CD4-positive, alpha-beta T cell (primary cell): ENCODE data around the gene CCNO. TPM values are rescaled to one million over a fixed set of nuclear protein-coding genes. Genes with fewer than 3 reads are reported as not detected.

Source experiments
- ATAC-seq: fragments of 200-7000 bp; cut with Tn5 transposase; one replicate; pipeline ENCODE4 v1.10.0; 2022; ENCODE audit warnings: mild to moderate bottlenecking; ENCODE audit not compliant: poor library complexity
- CTCF ChIA-PET: fragments of 350-600 bp; sonication (Branson Sonifier 250); formaldehyde crosslinking; loops from one replicate; lab custom pipeline; 2021; ENCODE audit warnings: antibody characterized with exemption, inconsistent platforms; lab: Charles Lee
- POLR2A ChIA-PET: fragments of 350-600 bp; sonication (Branson Sonifier 250); formaldehyde crosslinking; loops from one replicate; lab custom pipeline; 2021; ENCODE audit warnings: antibody characterized with exemption, inconsistent platforms; lab: Charles Lee
- DNase-seq, 14 experiments: peaks; one replicate each; pipeline ENCODE4 v3.0.0-alpha.2; 2013 to 2020; ENCODE audit warnings: mixed read lengths in 2 of 14
- H3K27ac ChIP-seq, 2 donors: one replicate each; pipeline versions ENCODE4 v1.5.1 to v1.7.0; 2013; ENCODE audit warnings: low read length in 2 of 2, low read depth in 1 of 2, mild to moderate bottlenecking in 1 of 2
- H3K27me3 ChIP-seq, 2 experiments: 1 replicate in 1 of 2; 2 replicates in 1 of 2; pipeline versions ENCODE4 v1.6.1 to v1.7.0; 2013; ENCODE audit warnings: low read length in 2 of 2, control low read depth in 1 of 2, mild to moderate bottlenecking in 1 of 2, moderate library complexity in 1 of 2; ENCODE audit not compliant: insufficient read depth in 2 of 2, control insufficient read depth in 1 of 2
- H3K36me3 ChIP-seq: one replicate; pipeline ENCODE4 v1.6.1; 2013; ENCODE audit warnings: low read length, control low read depth; ENCODE audit not compliant: insufficient read depth
- H3K4me1 ChIP-seq: one replicate; pipeline ENCODE4 v1.6.1; 2013; ENCODE audit warnings: low read length, control low read depth; ENCODE audit not compliant: insufficient read depth
- H3K4me3 ChIP-seq: one replicate; pipeline ENCODE4 v1.5.1; 2013; ENCODE audit warnings: mild to moderate bottlenecking, low read length, moderate library complexity
- H3K9me3 ChIP-seq, 2 experiments: 1 replicate in 1 of 2; 2 replicates in 1 of 2; pipeline versions ENCODE4 v1.6.1 to v1.7.0; 2013; ENCODE audit warnings: low read length in 2 of 2, mild to moderate bottlenecking in 2 of 2, control low read depth in 1 of 2, moderate library complexity in 1 of 2; ENCODE audit not compliant: control insufficient read depth in 1 of 2, insufficient read depth in 1 of 2
- H3K27ac Mint-ChIP-seq: one replicate; pipeline ENCODE4 v1.8.0; 2020; ENCODE audit warnings: mixed read lengths
- H3K27me3 Mint-ChIP-seq: one replicate; pipeline ENCODE4 v1.8.0; 2021; ENCODE audit warnings: mixed read lengths
- H3K36me3 Mint-ChIP-seq: one replicate; pipeline ENCODE4 v1.8.0; 2021; ENCODE audit warnings: low read depth, mixed read lengths
- H3K4me1 Mint-ChIP-seq: one replicate; pipeline ENCODE4 v1.8.0; 2021; ENCODE audit warnings: low read depth, mixed read lengths
- H3K4me3 Mint-ChIP-seq: one replicate; pipeline ENCODE4 v1.8.0; 2020; ENCODE audit warnings: mild to moderate bottlenecking, mixed read lengths
- H3K9me3 Mint-ChIP-seq: one replicate; pipeline ENCODE4 v1.8.0; 2020; ENCODE audit warnings: mixed read lengths
- intact Hi-C, 2 experiments: fragments of 100-400 bp; cut with DNase I in 1 of 2; cut with micrococcal nuclease in 1 of 2; formaldehyde crosslinking; loops; one replicate each; pipeline versions ENCODE4 v1.15.1 to v1.9.0; 2023 to 2025; cut with DNase I, micrococcal nuclease
- polyA plus RNA-seq, 2 donors: library from polyadenylated mRNA; unstranded; fragments of 120-200 nt; gene quantifications; one replicate each; pipeline ENCODE4 v1.2.1, GENCODE V29; 2013
- total RNA-seq, 174 experiments: library from RNA in 2 of 174; stranded (reverse) in 2 of 174; gene quantifications; one replicate each; pipeline ENCODE4 v1.2.3 and lab custom pipeline; 2021 to 2026
- TF ChIP-seq, protein P1 (sequence below): fragments of 200-600 bp; IDR thresholded peaks from one replicate; pipeline ENCODE4 v1.8.0; 2022; ENCODE audit warnings: antibody characterized with exemption, mild to moderate bottlenecking

The CCNO gene, protein sequence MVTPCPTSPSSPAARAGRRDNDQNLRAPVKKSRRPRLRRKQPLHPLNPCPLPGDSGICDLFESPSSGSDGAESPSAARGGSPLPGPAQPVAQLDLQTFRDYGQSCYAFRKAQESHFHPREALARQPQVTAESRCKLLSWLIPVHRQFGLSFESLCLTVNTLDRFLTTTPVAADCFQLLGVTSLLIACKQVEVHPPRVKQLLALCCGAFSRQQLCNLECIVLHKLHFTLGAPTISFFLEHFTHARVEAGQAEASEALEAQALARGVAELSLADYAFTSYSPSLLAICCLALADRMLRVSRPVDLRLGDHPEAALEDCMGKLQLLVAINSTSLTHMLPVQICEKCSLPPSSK
- total RNA-seq: not detected
- not detected for polyA plus RNA-seq (2013, experiment 1 of 2)
- polyA plus RNA-seq (2013, experiment 2 of 2): not detected
- total RNA-seq (lab: John Stamatoyannopoulos, UW): 0 to 0.22 (median 0) reads per million in 172 experiments

DNA sequence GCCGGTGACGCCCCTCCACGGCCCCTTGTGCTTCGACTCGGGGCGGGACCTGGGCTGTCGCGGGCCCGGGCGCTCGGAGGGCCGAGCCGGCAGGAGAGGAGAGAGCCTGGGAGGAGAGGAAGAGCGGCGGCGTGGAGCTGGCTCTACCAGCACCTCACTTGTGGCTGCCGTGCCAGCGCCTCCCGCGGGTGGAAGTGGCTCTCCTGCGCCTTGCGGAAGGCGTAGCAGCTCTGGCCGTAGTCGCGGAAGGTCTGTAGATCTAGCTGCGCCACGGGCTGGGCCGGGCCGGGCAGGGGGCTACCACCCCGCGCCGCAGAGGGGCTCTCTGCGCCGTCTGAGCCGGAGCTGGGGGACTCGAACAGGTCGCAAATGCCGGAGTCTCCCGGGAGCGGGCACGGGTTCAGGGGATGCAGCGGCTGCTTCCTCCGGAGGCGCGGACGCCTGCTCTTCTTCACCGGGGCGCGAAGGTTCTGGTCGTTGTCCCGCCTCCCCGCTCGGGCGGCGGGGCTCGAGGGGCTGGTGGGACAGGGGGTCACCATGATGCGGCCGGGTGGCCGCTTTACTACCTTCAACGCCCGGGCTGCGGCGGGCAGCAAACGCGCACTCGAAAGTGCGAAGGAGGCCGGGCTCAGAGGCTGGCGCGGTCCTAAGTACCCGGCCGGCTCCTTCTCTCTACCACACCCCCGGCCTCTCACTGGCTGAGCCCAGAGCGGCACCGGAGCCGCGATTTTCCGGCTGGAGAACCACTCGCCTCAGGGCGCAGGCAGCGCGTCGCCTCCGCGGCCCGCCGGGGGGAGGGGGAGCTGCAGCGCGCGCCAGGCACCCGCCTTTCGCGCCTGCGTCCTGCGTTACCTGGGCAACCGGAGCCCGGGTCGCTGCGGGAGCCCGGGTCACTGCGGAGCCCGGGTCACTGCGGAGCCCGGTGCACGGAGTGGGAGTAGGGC is at the start of gene CCNO:
CCNO (minus strand) TSS at position 624 of the 944 bp plus-strand sequence; CDS start at position 539, 85 bp downstream.
- Histone ChIP-seq H3K4me3 (peak within 1 kb of the TSS; percentile 60), H3K9me3 (peaks cover 0 to 23% of the 10 kb centered on the region in 2 experiments), H3K27me3 (peaks cover 67 to 72% of the 10 kb centered on the region in 2 experiments), H3K36me3 (no peaks in the 10 kb centered on the region), H3K27ac (no peak within 1 kb of the TSS), H3K4me1 (peaks cover 37% of the 10 kb centered on the region)
- no peaks in the 10 kb centered on the region for H3K36me3 Mint-ChIP-seq
- no peaks in the 10 kb centered on the region for H3K9me3 Mint-ChIP-seq
- peaks cover 86% of the 10 kb centered on the region for H3K27me3 Mint-ChIP-seq
- ChIA-PET POLR2A (interaction anchor here (0.7 to 2.7 kb wide), 4 partner anchors 9 to 244 kb away, joined by 3 to 19 read pairs (median 4); no protein-coding TSS in a partner anchor), CTCF (interaction anchor here (1.0 to 2.0 kb wide), 5 partner anchors 27 to 74 kb away, joined by 3 to 7 read pairs (median 4); partner anchors contain the start of gene GPX8)
- ATAC-seq: peak; percentile 73
- peak within 1 kb of the TSS; percentile 86 for H3K4me3 Mint-ChIP-seq
- intact Hi-C loops: loop anchor here (5.0 kb wide), 2 partner anchors 56 to 61 kb away; partner anchors contain the start of gene CDC20B (in 1 of the 2)
- peaks cover 33% of the 10 kb centered on the region for H3K4me1 Mint-ChIP-seq
- peak in 12 of 14 experiments; percentile 16 to 76 (median 49) for DNase-seq
- no peak within 1 kb of the TSS for H3K27ac Mint-ChIP-seq
- TF ChIP-seq, protein P1, sequence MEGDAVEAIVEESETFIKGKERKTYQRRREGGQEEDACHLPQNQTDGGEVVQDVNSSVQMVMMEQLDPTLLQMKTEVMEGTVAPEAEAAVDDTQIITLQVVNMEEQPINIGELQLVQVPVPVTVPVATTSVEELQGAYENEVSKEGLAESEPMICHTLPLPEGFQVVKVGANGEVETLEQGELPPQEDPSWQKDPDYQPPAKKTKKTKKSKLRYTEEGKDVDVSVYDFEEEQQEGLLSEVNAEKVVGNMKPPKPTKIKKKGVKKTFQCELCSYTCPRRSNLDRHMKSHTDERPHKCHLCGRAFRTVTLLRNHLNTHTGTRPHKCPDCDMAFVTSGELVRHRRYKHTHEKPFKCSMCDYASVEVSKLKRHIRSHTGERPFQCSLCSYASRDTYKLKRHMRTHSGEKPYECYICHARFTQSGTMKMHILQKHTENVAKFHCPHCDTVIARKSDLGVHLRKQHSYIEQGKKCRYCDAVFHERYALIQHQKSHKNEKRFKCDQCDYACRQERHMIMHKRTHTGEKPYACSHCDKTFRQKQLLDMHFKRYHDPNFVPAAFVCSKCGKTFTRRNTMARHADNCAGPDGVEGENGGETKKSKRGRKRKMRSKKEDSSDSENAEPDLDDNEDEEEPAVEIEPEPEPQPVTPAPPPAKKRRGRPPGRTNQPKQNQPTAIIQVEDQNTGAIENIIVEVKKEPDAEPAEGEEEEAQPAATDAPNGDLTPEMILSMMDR: no peak

DNA sequence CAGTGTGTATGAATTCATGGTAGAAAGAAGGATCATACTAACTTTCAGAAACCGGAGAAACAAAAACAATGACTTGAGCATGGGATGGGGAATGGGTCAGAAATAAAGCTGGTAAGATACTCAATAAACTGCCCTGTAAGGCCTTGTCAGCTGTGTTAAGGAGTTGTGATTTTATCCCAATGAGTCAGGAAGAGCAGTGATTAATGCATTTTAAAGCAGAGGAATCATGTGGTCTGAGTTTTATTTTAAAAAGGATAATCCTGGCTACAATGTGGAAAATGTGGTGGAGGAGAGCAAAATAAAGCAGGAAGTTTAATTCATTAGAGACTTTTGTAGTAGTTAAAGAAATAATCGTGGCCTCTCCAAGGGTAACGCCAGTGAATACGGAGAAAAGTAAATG is 45.4 kb upstream of the CCNO start:
- Mint-ChIP-seq H3K9me3 (no peaks in the 10 kb centered on the region), H3K27ac (no peak overlapping the region), H3K4me1 (no peaks in the 10 kb centered on the region), H3K36me3 (peaks cover 90% of the 10 kb centered on the region), H3K27me3 (no peaks in the 10 kb centered on the region), H3K4me3 (no peak overlapping the region)
- CTCF ChIA-PET: interaction anchor here (0.7 kb wide), 1 partner anchor 52 kb away, joined by 3 read pairs; the partner anchor contains the start of gene MCIDAS
- TF ChIP-seq, protein P1: no peak
- no peaks in the 10 kb centered on the region for H3K27me3 ChIP-seq
- H3K36me3 ChIP-seq: peaks cover 85% of the 10 kb centered on the region
- no peak overlapping the region for H3K4me3 ChIP-seq
- ATAC-seq (no peak), DNase-seq (no peak)
- no peaks in the 10 kb centered on the region for H3K4me1 ChIP-seq
- H3K9me3 ChIP-seq: no peaks in the 10 kb centered on the region
- no peak overlapping the region for H3K27ac ChIP-seq
- intact Hi-C loops: no loop called here
- POLR2A ChIA-PET: no interaction called here

DNA sequence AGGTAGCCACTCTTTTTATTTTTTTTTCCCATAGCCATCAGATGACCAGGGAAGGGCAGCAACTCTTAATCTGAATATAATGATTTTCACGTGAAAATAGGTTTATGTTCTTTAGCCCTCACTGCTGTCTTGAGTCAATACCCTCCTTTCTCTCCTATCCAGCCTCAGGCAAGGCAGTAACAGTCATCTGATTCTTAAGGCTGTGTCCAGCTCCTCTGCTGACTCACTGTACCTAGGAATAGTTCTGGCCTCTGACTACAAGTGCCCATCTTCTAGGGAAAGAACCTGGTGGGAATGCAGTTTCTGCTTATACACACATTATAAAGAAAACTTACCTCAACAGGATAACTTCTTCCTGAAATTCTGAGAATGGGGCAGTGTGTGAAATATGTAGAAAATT is 43.4 kb upstream of the CCNO start:
- Mint-ChIP-seq H3K36me3 (peaks cover 95% of the 10 kb centered on the region), H3K9me3 (no peaks in the 10 kb centered on the region), H3K4me3 (no peak overlapping the region), H3K27ac (no peak overlapping the region), H3K27me3 (no peaks in the 10 kb centered on the region), H3K4me1 (no peaks in the 10 kb centered on the region)
- Histone ChIP-seq H3K4me1 (no peaks in the 10 kb centered on the region), H3K9me3 (no peaks in the 10 kb centered on the region), H3K4me3 (no peak overlapping the region), H3K27ac (no peak overlapping the region), H3K27me3 (no peaks in the 10 kb centered on the region), H3K36me3 (peaks cover 86% of the 10 kb centered on the region)
- DNase-seq: no peak
- CTCF ChIA-PET: no interaction called here
- TF ChIP-seq, protein P1: no peak
- POLR2A ChIA-PET: no interaction called here
- ATAC-seq: no peak
- intact Hi-C loops: no loop called here
